HG03280 (cell line): ENCODE measurements around the gene RAPGEF2.
"Not testable (repeated sequence)": the region's sequence is repeated elsewhere in the genome, so short reads cannot be mapped to it uniquely, and the experiment has no call there.

Experiments used
- ATAC-seq: cut with Tn5 transposase; IDR thresholded peaks from one replicate; pipeline ENCODE4 v1.9.1; 2021; ENCODE audit warnings: mild to moderate bottlenecking, moderate library complexity; ENCODE audit not compliant: unreplicated experiment

Gene RAPGEF2

DNA sequence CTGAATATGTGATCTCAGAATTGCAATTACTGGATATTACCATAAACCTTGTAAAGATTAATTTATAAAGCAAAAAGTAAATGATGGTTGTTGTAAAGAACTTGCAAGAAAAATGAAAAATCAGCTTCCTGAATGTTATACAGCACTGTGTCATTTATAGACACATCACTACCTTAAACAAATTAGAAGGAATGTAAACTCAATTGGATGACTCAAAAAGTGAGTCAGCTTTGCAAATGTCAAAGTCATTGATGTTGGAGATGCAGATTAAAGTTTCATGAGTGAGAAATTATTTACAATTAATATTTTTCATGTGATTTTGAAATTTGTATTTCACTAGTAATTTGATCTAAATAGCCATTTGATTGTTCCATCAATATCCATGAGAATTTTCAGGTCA, 193.2 kb downstream of the RAPGEF2 start:
- ATAC-seq, result no peak

- ATAC-seq, result no peak
Observed at GRCh38 chr4:159297091-159297490, 194.2 kb downstream of the RAPGEF2 start.

DNA sequence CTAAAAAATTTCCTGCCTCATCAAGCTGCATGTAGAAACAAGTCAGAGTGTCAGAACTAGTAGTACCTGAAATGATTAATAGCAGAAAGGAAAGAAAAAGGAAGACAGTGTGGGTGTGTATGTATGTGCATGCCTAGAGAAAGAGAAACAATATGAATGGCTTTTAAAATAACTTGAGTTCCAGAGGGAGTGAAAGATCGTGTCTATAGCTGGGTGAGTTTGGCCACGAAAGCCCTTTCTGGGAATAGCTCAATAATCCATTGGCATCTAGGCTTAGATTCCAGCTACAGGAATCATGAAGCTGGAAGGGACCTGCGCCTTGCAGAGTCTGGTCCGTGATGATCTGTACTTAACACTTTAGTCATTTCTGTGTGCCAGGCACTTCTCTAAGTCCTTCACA, 195.6 kb downstream of the RAPGEF2 start:
- ATAC-seq, result peak; percentile 78

DNA sequence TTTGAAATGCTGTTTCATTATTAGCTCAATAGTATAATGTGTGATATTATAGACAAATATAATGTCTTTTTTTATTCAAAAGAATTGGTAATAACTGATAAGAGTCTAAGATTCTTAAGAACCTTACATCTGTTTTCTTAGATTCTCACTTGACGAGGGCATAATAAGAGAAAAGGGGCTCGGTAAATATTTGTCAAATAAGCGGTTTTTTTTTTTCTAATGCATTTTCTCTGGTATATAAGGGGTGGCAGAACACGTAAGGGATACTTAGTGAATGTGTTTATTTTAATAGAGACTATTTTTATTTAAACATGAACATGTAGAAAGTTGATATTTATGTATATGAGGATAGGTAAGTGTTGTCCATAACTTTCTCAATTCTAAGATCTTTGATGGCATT, 200.6 kb downstream of the RAPGEF2 start:
- ATAC-seq, result no peak

DNA sequence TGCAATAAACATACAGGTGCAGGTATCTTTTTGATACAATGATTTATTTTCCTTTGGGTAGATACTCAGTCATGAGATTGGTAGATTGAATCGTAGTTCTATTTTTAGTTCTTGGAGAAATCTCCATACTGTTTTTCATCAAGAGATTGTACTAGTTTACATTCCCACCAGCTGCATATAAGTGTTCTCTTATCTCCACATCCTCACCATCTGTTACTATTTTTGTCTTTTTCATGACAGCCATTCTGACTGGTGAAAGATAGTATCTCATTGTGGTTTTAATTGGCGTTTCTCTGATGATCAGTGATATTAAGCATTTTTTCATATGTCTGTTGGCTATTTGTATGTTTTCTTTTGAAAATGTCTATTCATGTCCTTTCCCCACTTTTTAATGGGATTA, 202.2 kb downstream of the RAPGEF2 start:
- ATAC-seq, result no peak

DNA sequence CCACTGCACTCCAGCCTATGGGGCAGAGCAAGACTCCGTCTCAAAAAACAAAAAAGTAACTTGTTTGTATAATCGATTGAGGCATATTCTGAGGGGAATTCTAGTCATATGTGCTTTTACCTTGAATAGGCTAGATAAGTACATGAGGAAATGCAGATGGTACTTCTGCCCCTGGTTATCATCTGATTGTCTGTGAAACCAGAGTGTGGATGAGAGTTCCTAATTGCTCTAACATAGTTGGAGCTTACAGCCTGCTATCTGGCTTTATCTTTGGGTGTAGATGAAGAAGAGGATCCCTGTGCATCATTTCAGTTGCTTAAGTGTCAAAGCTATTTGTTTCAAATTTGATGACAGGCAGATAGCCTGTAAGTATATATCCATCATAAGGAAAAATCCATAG, 205.1 kb downstream of the RAPGEF2 start:
- no peak for ATAC-seq

- ATAC-seq, result no peak
Observed at GRCh38 chr4:159308566-159309340, 205.9 kb downstream of the RAPGEF2 start.

DNA sequence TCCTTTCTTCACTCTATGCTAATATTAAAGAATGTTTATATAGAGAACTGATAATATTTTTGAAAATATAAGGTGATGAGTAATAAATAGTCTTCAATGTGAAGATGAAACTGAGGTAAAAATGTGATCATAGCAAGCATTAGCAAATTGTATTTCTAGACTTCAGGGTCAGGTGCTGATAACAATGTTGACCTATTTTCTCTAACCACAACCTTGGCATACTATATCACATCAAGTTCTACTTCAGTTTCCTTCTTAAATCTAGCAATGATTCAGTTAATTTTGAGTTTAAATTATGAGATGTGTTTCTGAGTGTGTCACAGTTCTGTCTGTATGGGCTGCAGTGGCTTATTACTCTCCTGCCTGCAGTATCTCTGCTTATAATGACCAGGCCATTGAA, 209.4 kb downstream of the RAPGEF2 start:
- no peak for ATAC-seq

- not testable (repeated sequence) for ATAC-seq
Observed at GRCh38 chr4:159315879-159316278, 213.0 kb downstream of the RAPGEF2 start.

DNA sequence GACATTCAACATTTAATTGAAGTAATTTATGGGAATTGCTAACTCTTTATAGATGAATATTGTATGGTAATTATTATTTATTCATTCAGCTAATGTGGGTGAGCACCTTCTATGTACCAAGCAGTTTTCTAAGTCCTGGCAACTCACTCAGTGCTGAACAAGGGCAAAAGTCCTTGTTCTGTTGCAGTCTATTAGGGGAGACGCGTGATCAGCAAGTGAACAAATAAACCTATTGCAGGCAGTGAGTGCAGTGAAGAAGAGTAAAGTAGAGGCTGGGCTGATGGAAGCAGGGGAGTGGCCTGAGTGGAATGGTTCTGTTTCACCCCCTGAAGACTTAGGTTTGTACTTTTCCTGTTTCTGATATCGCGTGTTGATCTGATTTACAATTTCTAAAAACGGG, 214.3 kb downstream of the RAPGEF2 start:
- ATAC-seq, result no peak

DNA sequence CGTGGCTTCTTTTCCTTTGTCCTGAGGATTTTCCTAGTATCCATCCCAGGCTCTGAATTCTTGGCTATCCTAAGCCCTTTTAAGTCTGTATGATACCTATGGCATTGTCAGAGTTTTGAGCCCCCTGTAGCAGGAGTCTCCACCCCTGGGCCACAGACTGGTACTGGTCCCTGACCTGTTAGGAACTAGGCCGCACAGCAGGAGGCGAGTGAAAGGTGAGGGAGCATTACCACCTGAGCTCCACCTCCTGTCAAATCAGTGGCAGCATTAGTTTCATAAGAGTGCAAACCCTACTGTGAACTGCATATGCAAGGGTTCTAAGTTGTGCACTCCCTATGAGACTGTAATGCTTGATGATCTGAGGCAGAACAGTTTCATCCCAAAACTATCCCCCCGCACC, 216.1 kb downstream of the RAPGEF2 start:
- no peak for ATAC-seq

DNA sequence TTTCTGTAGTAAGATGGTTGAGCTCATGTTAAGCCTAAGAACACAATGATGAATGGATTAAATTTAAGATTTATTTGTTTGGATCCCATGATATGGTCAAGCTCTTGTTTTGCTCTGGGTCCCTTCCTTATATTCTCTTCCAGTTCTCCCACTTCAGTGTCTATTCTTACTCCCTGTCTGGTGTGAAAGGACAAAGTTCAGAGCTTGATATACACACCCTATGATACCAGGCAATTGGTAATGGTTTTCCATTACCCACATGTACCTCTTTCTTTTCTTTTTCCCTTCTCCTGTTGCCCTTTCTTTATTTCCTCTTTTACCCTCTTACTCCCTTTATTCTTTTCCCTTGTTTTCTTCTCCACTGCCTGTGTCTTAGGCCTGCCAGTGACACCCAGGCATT, 223.6 kb downstream of the RAPGEF2 start:
- ATAC-seq, result no peak

GRCh38 chr4:159328766-159329165, 225.9 kb downstream of the RAPGEF2 start:
- no peak for ATAC-seq

DNA sequence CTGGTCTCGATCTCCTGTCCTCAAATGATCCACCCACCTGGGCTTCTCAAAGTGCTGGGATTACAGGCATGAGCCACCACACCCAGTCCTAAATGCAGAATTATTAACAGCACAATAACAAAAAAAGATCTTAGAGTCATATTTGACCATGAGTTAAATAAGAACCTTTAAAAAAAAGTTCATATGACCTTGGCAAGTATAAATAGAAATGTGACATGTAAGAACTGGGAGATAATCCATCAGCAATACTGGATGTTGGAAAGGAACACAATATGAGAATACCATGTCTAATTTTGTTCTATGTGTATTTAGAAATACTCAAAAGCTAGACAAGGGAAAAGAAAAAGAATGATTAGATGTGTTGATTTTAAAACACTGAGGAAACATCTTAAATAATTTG, 231.6 kb downstream of the RAPGEF2 start:
- no peak for ATAC-seq

DNA sequence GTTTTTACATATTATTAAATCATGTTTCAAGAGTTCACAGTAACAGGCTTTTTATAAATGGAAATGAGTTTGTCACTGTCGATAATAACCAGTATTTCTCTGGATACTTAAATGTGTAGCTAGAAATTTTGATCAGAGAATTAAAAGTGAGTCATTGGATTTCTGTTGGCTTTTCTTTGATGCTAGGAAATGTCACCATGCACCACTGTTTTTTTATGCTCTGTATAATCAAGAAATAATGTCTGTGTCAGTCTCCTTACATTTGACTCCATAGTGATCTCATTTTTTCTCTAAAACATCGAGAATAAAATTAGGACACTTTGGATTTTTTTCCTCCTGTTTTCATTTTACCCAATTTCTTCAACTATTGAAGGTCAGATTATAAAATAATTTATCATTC, 234.2 kb downstream of the RAPGEF2 start:
- no peak for ATAC-seq

DNA sequence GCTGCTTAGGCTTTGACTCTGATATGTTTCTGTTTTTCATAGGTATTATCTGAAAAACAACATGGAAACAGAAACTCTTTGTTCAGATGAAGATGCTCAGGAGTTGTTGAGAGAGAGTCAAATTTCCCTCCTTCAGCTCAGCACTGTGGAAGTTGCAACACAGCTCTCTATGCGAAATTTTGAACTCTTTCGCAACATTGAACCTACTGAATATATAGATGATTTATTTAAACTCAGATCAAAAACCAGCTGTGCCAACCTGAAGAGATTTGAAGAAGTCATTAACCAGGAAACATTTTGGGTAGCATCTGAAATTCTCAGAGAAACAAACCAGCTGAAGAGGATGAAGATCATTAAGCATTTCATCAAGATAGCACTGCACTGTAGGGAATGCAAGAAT, 238.6 kb downstream of the RAPGEF2 start:
- ATAC-seq, result no peak

- ATAC-seq, result no peak
Observed at GRCh38 chr4:159342374-159342773, 239.5 kb downstream of the RAPGEF2 start.

DNA sequence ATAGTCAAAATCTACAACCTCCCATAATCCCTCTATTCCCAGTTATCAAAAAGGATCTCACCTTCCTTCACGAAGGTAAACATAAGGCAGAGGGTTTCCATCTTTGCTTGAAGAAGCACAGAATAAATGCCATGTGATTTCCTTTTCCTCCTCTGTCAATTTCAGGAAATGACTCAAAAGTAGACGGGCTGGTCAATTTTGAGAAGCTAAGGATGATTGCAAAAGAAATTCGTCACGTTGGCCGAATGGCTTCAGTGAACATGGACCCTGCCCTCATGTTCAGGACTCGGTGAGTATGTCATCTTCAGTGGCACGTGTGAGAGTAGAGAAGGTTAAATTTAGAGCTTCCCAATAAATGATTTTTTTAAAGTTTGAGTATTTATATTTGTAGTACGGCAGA, 240.2 kb downstream of the RAPGEF2 start:
- ATAC-seq, result no peak

- no peak for ATAC-seq
Observed at GRCh38 chr4:159344877-159345276, 242.0 kb downstream of the RAPGEF2 start.

- no peak for ATAC-seq
Observed at GRCh38 chr4:159346681-159347080, 243.8 kb downstream of the RAPGEF2 start.

- no peak for ATAC-seq
Observed at GRCh38 chr4:159347813-159348212, 244.9 kb downstream of the RAPGEF2 start.

DNA sequence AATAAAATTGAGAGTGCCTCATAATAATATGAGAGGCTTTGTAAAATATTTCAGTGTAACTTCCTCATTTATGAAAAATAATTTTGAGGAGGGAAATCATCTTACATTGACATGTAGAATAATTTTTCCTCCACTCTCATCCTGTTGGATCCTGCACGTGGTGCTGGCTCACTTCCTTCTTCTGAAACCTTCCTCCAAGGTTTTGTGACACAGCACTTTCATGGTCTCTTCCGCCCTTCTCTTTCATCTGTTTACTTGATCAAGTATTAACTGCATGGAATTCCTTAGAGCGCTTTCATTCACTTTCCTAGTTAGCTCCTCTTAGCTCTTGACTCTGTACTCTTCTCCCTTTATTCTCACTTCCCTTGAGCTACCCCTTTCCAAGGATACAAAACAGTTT, 246.5 kb downstream of the RAPGEF2 start:
- ATAC-seq, result no peak

DNA sequence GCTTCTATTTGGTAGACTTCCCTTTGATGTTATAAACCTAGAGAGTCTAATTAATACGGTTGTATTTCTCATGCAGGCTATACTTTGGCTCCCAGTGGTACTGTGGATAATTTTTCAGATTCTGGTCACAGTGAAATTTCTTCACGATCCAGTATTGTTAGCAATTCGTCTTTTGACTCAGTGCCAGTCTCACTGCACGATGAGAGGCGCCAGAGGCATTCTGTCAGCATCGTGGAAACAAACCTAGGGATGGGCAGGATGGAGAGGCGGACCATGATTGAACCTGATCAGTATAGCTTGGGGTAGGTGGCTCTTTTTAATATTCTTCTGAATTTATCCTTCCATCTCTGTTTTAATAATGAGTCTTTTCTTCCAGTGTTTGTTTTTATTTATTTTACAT, 249.7 kb downstream of the RAPGEF2 start:
- no peak for ATAC-seq
